Endothelial cell of umbilical vein (primary cell): ENCODE results near the gene TIMM10. TPM values are rescaled to one million over a fixed set of nuclear protein-coding genes. Genes with fewer than 3 reads are reported as not detected.
A peak's percentile ranks its signal among the peaks of the same experiment; 100 is the strongest.

Experiments used
- BruUV-seq: library from RNA; stranded (reverse); fragments of 400-500 nt; replicated peaks from 2 replicates; lab custom pipeline; 2021; lab: Mats Ljungman, UMichigan
- CTCF ChIA-PET: fragments of 300-600, 350-600 bp; sonication (Branson Sonifier 250); formaldehyde crosslinking; loops from one replicate; lab custom pipeline; 2021; ENCODE audit warnings: antibody characterized with exemption, inconsistent platforms; lab: Charles Lee
- POLR2A ChIA-PET: fragments of 300-600, 350-600 bp; sonication (Branson Sonifier 250); formaldehyde crosslinking; loops from one replicate; lab custom pipeline; 2021; ENCODE audit warnings: antibody characterized with exemption, inconsistent platforms; lab: Charles Lee
- DNase-seq: peaks from one replicate; pipeline ENCODE4 v3.0.0-alpha.2; 2011; ENCODE audit warnings: low read depth, low spot score
- FAIRE-seq: peaks from 2 replicates; lab custom pipeline; 2011; peaks lifted over from hg19 to GRCh38; lab: Jason Lieb, UNC
- H2AFZ ChIP-seq: 2 replicates; pipeline ENCODE4 v1.6.0; 2012; ENCODE audit warnings: low read depth, low read length, control low read depth, inconsistent platforms
- H3K27ac ChIP-seq: 2 replicates; pipeline ENCODE4 v1.5.1; 2011; ENCODE audit warnings: low read depth, mild to moderate bottlenecking, control low read depth, low read length, moderate library complexity; ENCODE audit not compliant: insufficient read depth
- H3K27me3 ChIP-seq, 2 experiments: 2 replicates each; pipeline versions ENCODE4 v1.6.0 to v1.6.1; 2011; ENCODE audit warnings: low read length in 2 of 2, mixed read lengths in 1 of 2; ENCODE audit not compliant: control insufficient read depth in 2 of 2, insufficient read depth in 2 of 2
- H3K36me3 ChIP-seq, 2 experiments: 2 replicates in 1 of 2; 3 replicates in 1 of 2; pipeline ENCODE4 v1.5.1; 2011; ENCODE audit warnings: low read length in 2 of 2, mild to moderate bottlenecking in 1 of 2, moderate library complexity in 1 of 2; ENCODE audit not compliant: control insufficient read depth in 2 of 2, insufficient read depth in 2 of 2; ENCODE audit errors: extremely low read depth in 1 of 2
- H3K4me1 ChIP-seq: 3 replicates; pipeline ENCODE4 v1.5.1; 2011; ENCODE audit warnings: mild to moderate bottlenecking, low read length; ENCODE audit not compliant: control insufficient read depth, insufficient read depth; ENCODE audit errors: extremely low read depth
- H3K4me2 ChIP-seq: 2 replicates; pipeline ENCODE4 v1.6.1; 2011; ENCODE audit warnings: low read length, control low read depth, mixed read lengths; ENCODE audit not compliant: insufficient read depth
- H3K4me3 ChIP-seq, 3 experiments: fragments of 200-600 bp in 1 of 3; sonication (generic), shearing (Covaris generic) in 1 of 3; replicated peaks in 1 of 3; 2 replicates each; pipeline ENCODE4 v1.5.1; 2011 to 2016; ENCODE audit warnings: control low read depth in 3 of 3, low read length in 3 of 3, mild to moderate bottlenecking in 2 of 3, inconsistent platforms in 1 of 3, low read depth in 1 of 3, moderate library complexity in 1 of 3; ENCODE audit not compliant: insufficient read depth in 1 of 3
- H3K79me2 ChIP-seq: 2 replicates; pipeline ENCODE4 v1.6.0; 2012; ENCODE audit warnings: low read length, inconsistent platforms; ENCODE audit not compliant: control insufficient read depth, insufficient read depth
- H3K9ac ChIP-seq: replicated peaks from 2 replicates; pipeline ENCODE3; 2011; ENCODE audit warnings: low read length, control low read depth; ENCODE audit not compliant: insufficient read depth; ENCODE audit errors: extremely low read depth
- H3K9me1 ChIP-seq: replicated peaks from 3 replicates; pipeline ENCODE4 v1.6.0; 2011; ENCODE audit warnings: mild to moderate bottlenecking, low read length; ENCODE audit not compliant: control insufficient read depth, insufficient read depth; ENCODE audit errors: extremely low read depth
- H3K9me3 ChIP-seq: replicated peaks from 2 replicates; pipeline ENCODE4 v1.5.1; 2012; ENCODE audit warnings: low read length, inconsistent platforms; ENCODE audit not compliant: control insufficient read depth, insufficient read depth
- H4K20me1 ChIP-seq: replicated peaks from 2 replicates; pipeline ENCODE3; 2011; ENCODE audit warnings: mild to moderate bottlenecking, low read length; ENCODE audit not compliant: control insufficient read depth, insufficient read depth; ENCODE audit errors: extremely low read depth
- EZH2 ChIP-seq: IDR thresholded peaks from 2 replicates; pipeline ENCODE4 v1.6.1; 2012; ENCODE audit warnings: borderline replicate concordance, low read depth, mild to moderate bottlenecking, moderate library complexity, low read length, inconsistent platforms; ENCODE audit not compliant: severe bottlenecking
- FOS ChIP-seq: IDR thresholded peaks from 2 replicates; pipeline ENCODE4 v1.6.1; 2011; ENCODE audit warnings: mild to moderate bottlenecking, low read length, moderate library complexity, borderline replicate concordance; ENCODE audit not compliant: insufficient read depth
- GATA2 ChIP-seq: IDR thresholded peaks from 2 replicates; pipeline ENCODE4 v1.7.0; 2011; ENCODE audit warnings: low read depth, mild to moderate bottlenecking, moderate library complexity, mixed read lengths, low read length; ENCODE audit not compliant: insufficient read length, insufficient read depth
- JUN ChIP-seq: IDR thresholded peaks from 2 replicates; pipeline ENCODE4 v1.6.1; 2011; ENCODE audit warnings: borderline replicate concordance, low read depth; ENCODE audit not compliant: insufficient read length, insufficient read depth
- MYC ChIP-seq: IDR thresholded peaks from one replicate; pipeline ENCODE4 v1.6.1; 2011; ENCODE audit warnings: mild to moderate bottlenecking, low read depth, low read length
- POLR2A ChIP-seq: IDR thresholded peaks from 2 replicates; pipeline ENCODE4 v1.6.1; 2012; ENCODE audit warnings: low read depth, mild to moderate bottlenecking, control low read depth, low read length
- POLR2AphosphoS5 ChIP-seq: IDR thresholded peaks from 2 replicates; pipeline ENCODE4 v1.6.1; 2012; ENCODE audit warnings: low read depth, mild to moderate bottlenecking, control low read depth, low read length, moderate library complexity; ENCODE audit not compliant: insufficient read depth
- dilution Hi-C: fragments of 300-500 bp; cut with MboI; formaldehyde crosslinking; loops from one replicate; pipeline ENCODE4 v1.15.0; 2019; ENCODE audit warnings: low sequenced_read_pairs; ENCODE audit not compliant: extremely low pct_ligation_motif_present
- intact Hi-C: fragments of 100-400 bp; cut with micrococcal nuclease; formaldehyde crosslinking; loops from one replicate; pipeline ENCODE4 v1.10.0; 2022
- polyA plus RNA-seq, 4 experiments: library from polyadenylated mRNA; depleted of rRNA in 3 of 4; stranded (reverse) in 3 of 4; unstranded in 1 of 4; fragments of >200 nt; gene quantifications; 2 replicates each; pipeline versions ENCODE4 v1.2.1 to v1.2.3, GENCODE V29; 2011 to 2012; ENCODE audit warnings: missing spikeins in 1 of 4
- total RNA-seq: library from RNA; stranded (reverse); gene quantifications from 2 replicates; pipeline ENCODE4 v1.2.3, GENCODE V29; 2021
- TF ChIP-seq, protein P1 (sequence below), 2 donors: IDR thresholded peaks; 1 replicate in 1 of 2; 2 replicates in 1 of 2; pipeline ENCODE4 v1.5.1; 2011; ENCODE audit warnings: low read length in 2 of 2, mild to moderate bottlenecking in 2 of 2, moderate library complexity in 2 of 2, control low read depth in 1 of 2, inconsistent platforms in 1 of 2, low read depth in 1 of 2; ENCODE audit not compliant: insufficient read depth in 1 of 2; ENCODE audit errors: extremely low read depth in 1 of 2
- TF ChIP-seq, protein P2 (sequence below): IDR thresholded peaks from 2 replicates; pipeline ENCODE4 v1.6.1; 2011; ENCODE audit not compliant: insufficient read depth, insufficient read length

The TIMM10 gene
- total and polyA plus RNA-seq, 2 donors (not counting 3 experiments of a cell fraction or from before 2014, with no cell fraction given) = 64.2 to 128 TPM

GRCh38 chr11:57566905-57567514 is 36.5 kb upstream of the TIMM10 start:
- Histone ChIP-seq H3K9me1 (no peaks in the 10 kb centered on the region), H3K4me3 (peak overlapping the region; percentile 56 to 86 (median 69)), H3K27me3 (no peaks in the 10 kb centered on the region), H3K9ac (no peak overlapping the region), H3K36me3 (no peaks in the 10 kb centered on the region), H3K79me2 (no peaks in the 10 kb centered on the region), H3K4me2 (peak overlapping the region; percentile 80), H3K4me1 (peaks cover 10% of the 10 kb centered on the region), H2AFZ (peak overlapping the region; percentile 100), H3K9me3 (no peaks in the 10 kb centered on the region), H3K27ac (no peak overlapping the region), H4K20me1 (no peaks in the 10 kb centered on the region)
- FAIRE-seq (no peak), DNase-seq (peak; percentile 18)
- dilution Hi-C loops = no loop called here
- POLR2A ChIA-PET = interaction anchor here (1.4 kb wide), 1 partner anchor 74 kb away, joined by 4 read pairs; no protein-coding TSS in a partner anchor
- TF ChIP-seq JUN (no peak), MYC (no peak), POLR2A (no peak), FOS (no peak)
- intact Hi-C loops = loop anchor here (1.0 kb wide), 3 partner anchors 37 to 946 kb away; partner anchors contain the start of gene TIMM10
- CTCF ChIA-PET = interaction anchor here (0.6 to 6.0 kb wide), 22 partner anchors 9 to 947 kb away, joined by 3 to 154 read pairs (median 6); no protein-coding TSS in a partner anchor
- BruUV-seq = no TSS peak

GRCh38 chr11:57566005-57566904 is 35.7 kb upstream of the TIMM10 start:
- Histone ChIP-seq H3K9ac (no peak overlapping the region), H3K79me2 (no peaks in the 10 kb centered on the region), H4K20me1 (no peaks in the 10 kb centered on the region), H3K27me3 (no peaks in the 10 kb centered on the region), H3K4me2 (peak overlapping the region; percentile 35), H3K4me3 (no peak overlapping the region), H3K36me3 (no peaks in the 10 kb centered on the region), H3K27ac (no peak overlapping the region), H3K4me1 (peaks cover 10% of the 10 kb centered on the region), H3K9me3 (no peaks in the 10 kb centered on the region), H3K9me1 (no peaks in the 10 kb centered on the region), H2AFZ (peak overlapping the region; percentile 56)
- ChIA-PET POLR2A (interaction anchor here (0.5 kb wide), 1 partner anchor 142 kb away, joined by 7 read pairs; no protein-coding TSS in a partner anchor), CTCF (interaction anchor here (3.3 to 6.0 kb wide), 3 partner anchors 74 to 79 kb away, joined by 24 to 154 read pairs (median 126); no protein-coding TSS in a partner anchor)
- DNase-seq (peak; percentile 53), FAIRE-seq (no peak)
- dilution Hi-C loops = no loop called here
- BruUV-seq = no TSS peak
- TF ChIP-seq POLR2A (no peak), FOS (no peak), MYC (no peak), GATA2 (no peak), JUN (no peak), POLR2AphosphoS5 (no peak), EZH2 (no peak)
- TF ChIP-seq, protein P1, sequence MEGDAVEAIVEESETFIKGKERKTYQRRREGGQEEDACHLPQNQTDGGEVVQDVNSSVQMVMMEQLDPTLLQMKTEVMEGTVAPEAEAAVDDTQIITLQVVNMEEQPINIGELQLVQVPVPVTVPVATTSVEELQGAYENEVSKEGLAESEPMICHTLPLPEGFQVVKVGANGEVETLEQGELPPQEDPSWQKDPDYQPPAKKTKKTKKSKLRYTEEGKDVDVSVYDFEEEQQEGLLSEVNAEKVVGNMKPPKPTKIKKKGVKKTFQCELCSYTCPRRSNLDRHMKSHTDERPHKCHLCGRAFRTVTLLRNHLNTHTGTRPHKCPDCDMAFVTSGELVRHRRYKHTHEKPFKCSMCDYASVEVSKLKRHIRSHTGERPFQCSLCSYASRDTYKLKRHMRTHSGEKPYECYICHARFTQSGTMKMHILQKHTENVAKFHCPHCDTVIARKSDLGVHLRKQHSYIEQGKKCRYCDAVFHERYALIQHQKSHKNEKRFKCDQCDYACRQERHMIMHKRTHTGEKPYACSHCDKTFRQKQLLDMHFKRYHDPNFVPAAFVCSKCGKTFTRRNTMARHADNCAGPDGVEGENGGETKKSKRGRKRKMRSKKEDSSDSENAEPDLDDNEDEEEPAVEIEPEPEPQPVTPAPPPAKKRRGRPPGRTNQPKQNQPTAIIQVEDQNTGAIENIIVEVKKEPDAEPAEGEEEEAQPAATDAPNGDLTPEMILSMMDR (IDR thresholded peaks at IDR 0.05; ENCODE audit: extremely low read depth in 1 of 2, insufficient read depth in 1 of 2, low read depth in 1 of 2, low read length in 2 of 2) = no peak
- TF ChIP-seq, protein P2, sequence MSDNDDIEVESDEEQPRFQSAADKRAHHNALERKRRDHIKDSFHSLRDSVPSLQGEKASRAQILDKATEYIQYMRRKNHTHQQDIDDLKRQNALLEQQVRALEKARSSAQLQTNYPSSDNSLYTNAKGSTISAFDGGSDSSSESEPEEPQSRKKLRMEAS = no peak
- intact Hi-C loops = loop anchor here (1.0 kb wide), 3 partner anchors 36 to 947 kb away; partner anchors contain the start of gene TIMM10
